ENCODE measurements around the gene CLTCL1. TPM values are rescaled to one million over a fixed set of nuclear protein-coding genes. Genes with fewer than 3 reads are reported as not detected.

The CLTCL1 gene
- total and polyA plus RNA-seq, 3 donors from 2014 or later = 46.6 to 107 (median 54.4) TPM

DNA sequence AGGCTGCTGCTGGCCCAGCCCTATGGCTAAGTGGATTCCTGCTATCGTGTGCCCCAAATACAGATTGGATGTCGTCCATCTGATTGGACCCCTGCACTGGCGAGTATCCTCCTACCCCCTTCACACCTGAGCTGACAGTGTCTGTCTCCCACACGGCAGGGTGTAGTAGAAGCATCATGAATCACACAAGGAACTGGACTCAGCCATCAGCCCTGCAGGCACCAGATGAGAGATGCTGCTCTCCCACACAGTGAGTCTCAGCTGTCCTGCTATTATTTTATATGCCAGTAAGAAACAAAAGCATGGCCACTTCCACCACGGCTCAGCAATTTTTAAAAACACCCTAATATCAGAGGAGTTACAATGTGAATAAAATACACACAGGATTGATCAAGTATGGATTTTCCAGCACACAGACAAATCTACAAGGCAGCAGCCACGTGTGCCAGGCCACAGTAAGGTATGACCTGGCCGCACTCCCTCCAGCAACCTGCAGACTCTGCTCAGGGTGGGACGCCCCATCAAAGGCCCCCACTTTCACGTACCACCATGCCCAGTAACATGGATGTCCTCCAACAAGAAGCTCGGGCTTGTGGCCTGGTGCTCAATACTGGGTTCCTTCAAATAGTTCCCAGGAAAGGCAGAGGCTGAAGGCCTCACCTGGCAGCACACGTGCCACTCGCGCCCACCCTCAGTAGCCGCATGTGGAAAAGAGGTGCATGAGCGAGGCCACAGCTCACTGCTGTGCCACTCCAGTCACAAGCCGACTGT, 96.6 kb downstream of the CLTCL1 start:
- DNase-seq = no peak
- no peak for TF ChIP-seq POLR2A (IDR thresholded peaks at IDR 0.05)
- TF ChIP-seq, protein P1, sequence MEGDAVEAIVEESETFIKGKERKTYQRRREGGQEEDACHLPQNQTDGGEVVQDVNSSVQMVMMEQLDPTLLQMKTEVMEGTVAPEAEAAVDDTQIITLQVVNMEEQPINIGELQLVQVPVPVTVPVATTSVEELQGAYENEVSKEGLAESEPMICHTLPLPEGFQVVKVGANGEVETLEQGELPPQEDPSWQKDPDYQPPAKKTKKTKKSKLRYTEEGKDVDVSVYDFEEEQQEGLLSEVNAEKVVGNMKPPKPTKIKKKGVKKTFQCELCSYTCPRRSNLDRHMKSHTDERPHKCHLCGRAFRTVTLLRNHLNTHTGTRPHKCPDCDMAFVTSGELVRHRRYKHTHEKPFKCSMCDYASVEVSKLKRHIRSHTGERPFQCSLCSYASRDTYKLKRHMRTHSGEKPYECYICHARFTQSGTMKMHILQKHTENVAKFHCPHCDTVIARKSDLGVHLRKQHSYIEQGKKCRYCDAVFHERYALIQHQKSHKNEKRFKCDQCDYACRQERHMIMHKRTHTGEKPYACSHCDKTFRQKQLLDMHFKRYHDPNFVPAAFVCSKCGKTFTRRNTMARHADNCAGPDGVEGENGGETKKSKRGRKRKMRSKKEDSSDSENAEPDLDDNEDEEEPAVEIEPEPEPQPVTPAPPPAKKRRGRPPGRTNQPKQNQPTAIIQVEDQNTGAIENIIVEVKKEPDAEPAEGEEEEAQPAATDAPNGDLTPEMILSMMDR (IDR thresholded peaks at IDR 0.05) = no peak
- no peaks in the 10 kb centered on the region for H3K4me1 ChIP-seq
- H3K36me3 ChIP-seq (ENCODE audit: low read depth, missing control alignments) = no peaks in the 10 kb centered on the region
- intact Hi-C loops (cut with DNase I; ENCODE audit: low total_unique reads) = no loop called here
- no peaks in the 10 kb centered on the region for H3K9me3 ChIP-seq
- no peaks in the 10 kb centered on the region for H3K27me3 ChIP-seq
- no peak overlapping the region for H3K27ac ChIP-seq
- WGBS, 2 donors = 91 to 95% methylated on average over 14 to 16 of the region's 16 CpGs
- H3K4me3 ChIP-seq = no peak overlapping the region

DNA sequence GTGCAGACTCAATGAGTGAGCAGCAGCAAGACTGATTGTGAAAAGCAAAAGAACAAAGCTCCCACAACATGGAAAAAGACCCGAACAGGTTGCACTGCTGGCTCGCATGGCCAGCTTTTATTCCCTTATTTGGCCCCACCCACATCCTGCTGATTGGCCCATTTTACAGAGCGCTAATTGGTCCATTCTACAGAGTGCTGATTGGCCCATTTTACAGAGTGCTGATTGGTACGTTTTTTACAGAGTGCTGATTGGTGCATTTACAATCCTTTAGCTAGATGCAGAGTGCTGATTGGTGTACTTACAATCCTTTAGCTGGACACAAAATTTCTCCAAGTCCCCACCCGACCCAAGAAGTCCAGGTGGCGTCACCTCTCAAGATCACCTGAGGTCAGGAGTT, 97.6 kb downstream of the CLTCL1 start:
- Histone ChIP-seq H3K9me3 (no peaks in the 10 kb centered on the region), H3K27me3 (no peaks in the 10 kb centered on the region), H3K4me1 (no peaks in the 10 kb centered on the region), H3K36me3 (ENCODE audit: low read depth, missing control alignments) (no peaks in the 10 kb centered on the region), H3K27ac (no peak overlapping the region), H3K4me3 (no peak overlapping the region)
- 81 to 89% methylated on average over 6 of the region's 6 CpGs for WGBS, 2 donors
- intact Hi-C loops (cut with DNase I; ENCODE audit: low total_unique reads) = no loop called here
- no peak for TF ChIP-seq POLR2A (IDR thresholded peaks at IDR 0.05)
- no peak for DNase-seq

DNA sequence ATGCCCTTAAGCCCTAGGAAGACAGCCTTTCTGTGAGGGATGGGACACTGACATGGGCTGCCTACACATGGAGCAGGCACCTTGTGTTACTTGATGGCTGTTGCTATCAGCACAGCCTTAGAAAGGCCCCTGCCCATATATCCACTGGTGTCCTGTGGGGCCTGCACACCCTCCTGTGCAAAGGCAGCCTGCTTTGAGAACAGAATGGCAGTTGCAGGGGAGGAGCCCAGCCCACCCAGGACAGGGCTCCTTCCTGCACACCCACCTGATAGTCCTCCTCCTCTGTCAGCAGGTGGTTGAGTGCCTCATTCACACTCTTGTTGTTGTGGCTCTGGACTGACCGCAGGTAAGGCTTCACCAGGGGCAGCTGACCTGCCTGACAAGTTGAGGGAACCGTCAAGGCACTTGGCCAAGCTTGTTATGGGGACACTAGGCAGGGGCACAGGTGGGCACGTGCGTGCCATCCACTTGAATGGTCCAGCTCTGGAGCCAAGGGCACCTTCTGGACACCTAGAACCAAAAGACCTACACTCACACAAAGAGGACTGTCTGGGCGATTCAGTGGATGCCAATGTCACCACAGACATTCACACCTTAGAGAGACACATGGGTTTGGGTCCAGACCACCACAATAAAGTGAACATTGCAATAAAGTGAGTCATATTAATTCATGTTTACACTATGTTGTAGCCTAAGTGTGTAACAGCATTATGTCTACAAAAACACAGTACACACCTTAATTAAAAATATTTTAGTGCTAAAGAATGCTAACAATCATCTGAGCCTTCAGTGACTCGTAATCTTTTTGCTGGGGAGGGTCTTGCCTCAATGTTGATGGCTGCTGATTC, 103.6 kb downstream of the CLTCL1 start:
- Histone ChIP-seq H3K27ac (no peak overlapping the region), H3K4me3 (no peak overlapping the region), H3K27me3 (no peaks in the 10 kb centered on the region), H3K36me3 (ENCODE audit: low read depth, missing control alignments) (no peaks in the 10 kb centered on the region), H3K4me1 (peaks cover 3% of the 10 kb centered on the region), H3K9me3 (no peaks in the 10 kb centered on the region)
- no peak for DNase-seq
- 84 to 96% methylated on average over 2 to 6 of the region's 6 CpGs for WGBS, 2 donors
- TF ChIP-seq, protein P1 (IDR thresholded peaks at IDR 0.05) = no peak
- TF ChIP-seq POLR2A (IDR thresholded peaks at IDR 0.05) = no peak
- intact Hi-C loops (cut with DNase I; ENCODE audit: low total_unique reads) = no loop called here

DNA sequence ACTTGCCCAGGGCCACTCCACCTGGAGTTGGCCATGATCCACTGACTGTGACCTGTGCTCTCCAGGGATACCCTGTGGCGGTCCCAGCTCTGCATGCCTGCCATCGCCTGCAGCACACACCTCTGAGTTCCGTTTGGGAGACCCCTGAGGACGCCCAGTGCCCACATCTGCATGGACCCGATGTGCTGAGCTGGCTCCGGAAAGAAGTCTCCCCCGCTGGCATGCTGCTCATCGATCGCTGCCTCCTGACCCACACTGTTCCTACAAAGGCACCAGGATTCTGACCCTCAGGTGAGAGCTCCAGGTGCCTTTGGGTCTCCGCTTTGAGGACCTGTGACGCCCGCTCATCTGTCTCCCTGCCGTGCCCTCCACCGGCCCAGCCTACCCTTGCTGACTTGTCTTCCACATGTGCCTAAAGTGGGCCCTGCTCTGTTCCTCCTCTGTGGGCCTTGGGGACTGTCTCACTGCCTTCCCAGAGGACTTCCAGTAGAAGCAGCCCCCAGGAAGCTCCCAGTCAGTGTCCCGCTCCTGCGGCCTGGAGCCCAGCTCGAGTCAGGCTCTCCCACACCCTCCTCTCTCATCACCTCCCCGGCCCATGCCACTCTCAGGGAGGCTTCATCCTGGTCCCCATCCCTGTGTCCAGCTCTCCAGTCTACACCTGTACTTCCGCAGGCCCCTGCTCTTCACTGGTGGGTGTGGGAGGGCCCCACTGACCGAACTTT, 107.1 kb downstream of the CLTCL1 start:
- H3K27ac ChIP-seq = no peak overlapping the region
- TF ChIP-seq POLR2A (IDR thresholded peaks at IDR 0.05) = no peak
- TF ChIP-seq, protein P1 (IDR thresholded peaks at IDR 0.05) = no peak
- no peak overlapping the region for H3K4me3 ChIP-seq
- H3K36me3 ChIP-seq (ENCODE audit: low read depth, missing control alignments) = no peaks in the 10 kb centered on the region
- 70 to 87% methylated on average over 7 to 20 of the region's 20 CpGs for WGBS, 2 donors
- H3K27me3 ChIP-seq = no peaks in the 10 kb centered on the region
- intact Hi-C loops (cut with DNase I; ENCODE audit: low total_unique reads) = no loop called here
- DNase-seq = no peak
- no peaks in the 10 kb centered on the region for H3K9me3 ChIP-seq
- peaks cover 6% of the 10 kb centered on the region for H3K4me1 ChIP-seq

DNA sequence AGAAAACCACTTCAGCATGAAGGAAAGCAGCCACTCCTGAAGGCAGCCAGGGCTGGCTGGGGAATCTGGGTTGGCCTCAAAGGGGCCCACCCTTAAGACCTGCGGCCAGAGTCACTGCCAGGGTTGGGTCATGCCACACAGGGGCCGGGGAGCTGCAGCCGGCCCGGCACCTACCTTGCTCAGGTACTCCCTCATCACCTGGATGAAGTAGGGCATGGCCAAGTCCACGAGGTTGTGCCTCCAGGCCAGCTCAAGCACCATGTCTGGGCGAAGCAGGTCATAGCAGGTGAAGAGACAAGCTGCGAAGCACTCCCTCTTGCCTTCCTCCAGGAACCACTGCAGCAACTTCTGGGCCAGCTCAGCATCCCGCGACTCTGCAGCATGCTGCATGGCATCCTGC, 108.3 kb downstream of the CLTCL1 start:
- no peak for DNase-seq
- H3K27ac ChIP-seq = no peak overlapping the region
- no peaks in the 10 kb centered on the region for H3K9me3 ChIP-seq
- H3K4me1 ChIP-seq = peaks cover 6% of the 10 kb centered on the region
- H3K4me3 ChIP-seq = no peak overlapping the region
- intact Hi-C loops (cut with DNase I; ENCODE audit: low total_unique reads) = no loop called here
- no peaks in the 10 kb centered on the region for H3K36me3 ChIP-seq (ENCODE audit: low read depth, missing control alignments)
- H3K27me3 ChIP-seq = no peaks in the 10 kb centered on the region
- TF ChIP-seq, protein P1 (IDR thresholded peaks at IDR 0.05) = no peak
- TF ChIP-seq POLR2A (IDR thresholded peaks at IDR 0.05) = no peak
- 87 to 95% methylated on average over 9 of the region's 9 CpGs for WGBS, 2 donors

All from testis (tissue), 3 donors.